HCEC 1CT (cell line): ENCODE data around the gene RPAP3.

Source experiments
- DNase-seq: peaks from one replicate; pipeline ENCODE4 v3.0.0-alpha.2; 2017

RPAP3 gene

GRCh38 chr12:47705566-47706425 is at the start of gene RPAP3:
Gene RPAP3, minus strand, starts transcription at chr12:47706030. Its CDS starts 3,190 bp downstream, at chr12:47702840.
- DNase-seq = peak; percentile 90

DNA sequence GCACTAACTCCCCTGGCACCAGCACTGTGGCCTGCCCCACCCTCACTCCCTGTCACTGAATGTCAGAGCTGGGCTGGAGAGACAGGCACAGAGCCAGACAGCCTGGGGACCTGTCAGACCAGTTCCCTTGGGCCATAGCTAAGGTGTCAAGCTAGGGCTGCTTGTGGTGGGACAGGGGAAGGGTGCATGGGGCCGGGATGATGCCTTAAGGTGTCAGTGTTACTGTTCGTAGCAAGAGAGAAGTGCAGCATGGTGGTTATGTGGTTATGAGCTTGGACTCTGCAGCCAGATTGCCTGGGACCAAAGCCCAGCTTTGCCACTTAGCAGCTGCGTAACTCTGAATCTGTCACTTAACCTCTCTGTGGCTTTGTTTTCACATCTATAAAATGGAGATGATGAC is 49.1 kb upstream of the RPAP3 start:
- no peak for DNase-seq

- no peak for DNase-seq
Observed at GRCh38 chr12:47754126-47754525, 48.3 kb upstream of the RPAP3 start.

- no peak for DNase-seq
Observed at GRCh38 chr12:47753021-47754001, 47.5 kb upstream of the RPAP3 start.

- DNase-seq = peak; percentile 64
Observed at GRCh38 chr12:47752552-47752951, 46.7 kb upstream of the RPAP3 start.

DNA sequence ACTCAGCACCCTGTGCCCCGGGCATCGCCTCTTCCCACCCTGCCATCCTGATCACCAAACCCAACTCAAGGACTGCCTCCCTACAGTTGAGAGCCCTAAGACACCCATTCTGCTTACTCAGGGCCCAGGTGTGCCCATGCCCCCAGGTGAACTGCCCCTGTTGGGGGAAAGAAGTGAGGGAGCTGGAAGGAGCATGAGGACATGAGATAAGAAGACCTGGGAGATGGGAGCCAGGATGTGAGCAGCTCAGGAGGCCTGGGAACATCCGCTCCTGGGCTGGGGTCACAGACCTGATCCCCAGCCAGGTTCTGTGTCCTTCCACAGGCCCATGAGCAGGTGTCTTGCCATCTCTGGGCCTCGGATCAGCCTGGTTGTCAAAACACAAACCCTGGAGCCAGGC is 46.3 kb upstream of the RPAP3 start:
- DNase-seq = no peak

DNA sequence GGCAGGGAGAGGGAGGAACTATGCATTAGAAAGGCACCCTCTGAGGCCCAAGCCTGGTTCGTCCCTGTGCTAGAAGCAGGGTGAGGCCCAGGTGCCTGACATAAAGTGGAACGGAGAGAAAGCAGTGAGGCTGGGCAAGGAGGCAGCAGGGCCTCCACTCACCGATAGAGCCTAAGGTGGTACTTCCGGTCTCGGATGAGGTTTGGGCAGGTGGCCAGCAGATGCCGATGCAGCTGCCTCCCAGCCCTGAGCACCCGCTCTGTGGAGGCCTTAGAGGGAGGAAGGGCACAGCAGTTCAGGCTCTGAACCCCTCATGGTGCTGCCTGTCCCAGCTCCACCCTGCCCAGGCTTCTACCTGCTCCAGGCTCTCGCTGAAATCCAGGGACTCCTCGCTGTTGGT is 45.7 kb upstream of the RPAP3 start:
- DNase-seq = no peak

GRCh38 chr12:47750916-47751470 is 45.2 kb upstream of the RPAP3 start:
- DNase-seq = no peak

- no peak for DNase-seq
Observed at GRCh38 chr12:47750229-47750798, 44.5 kb upstream of the RPAP3 start.

DNA sequence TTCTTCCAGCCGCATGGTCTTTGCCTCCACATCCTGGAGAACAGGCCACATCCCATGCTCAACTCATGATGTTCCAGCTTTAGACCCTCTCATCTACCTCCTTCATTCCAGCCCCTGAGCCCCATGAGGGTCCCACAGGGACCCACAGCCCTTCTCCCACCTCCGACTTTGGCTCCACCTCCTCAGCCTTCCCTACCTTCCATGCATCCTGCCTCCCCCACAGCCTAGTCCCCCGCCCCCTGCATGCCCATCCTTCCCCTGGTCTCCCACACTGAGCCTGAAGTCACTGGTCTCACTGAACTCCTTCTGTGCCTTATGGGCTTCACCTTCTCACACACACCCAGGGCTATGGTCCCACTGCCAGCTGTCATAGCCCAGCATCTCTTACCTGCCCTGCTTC is 43.1 kb upstream of the RPAP3 start:
- no peak for DNase-seq

DNA sequence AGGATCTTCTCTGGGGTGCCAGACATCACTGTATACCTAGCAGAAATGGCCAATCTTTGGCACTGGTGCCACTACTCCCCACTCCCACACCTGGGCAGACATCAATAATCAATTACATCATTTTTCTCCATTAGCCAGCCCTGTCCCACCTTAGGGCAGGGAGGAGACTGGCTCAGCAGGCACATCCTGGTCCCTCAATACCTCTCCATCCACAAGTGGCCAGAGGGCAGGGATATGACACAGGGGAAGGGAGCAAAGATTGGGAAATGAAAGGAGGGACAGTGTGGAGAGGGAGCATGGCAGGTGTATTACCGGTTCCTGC is 42.6 kb upstream of the RPAP3 start:
- no peak for DNase-seq

DNA sequence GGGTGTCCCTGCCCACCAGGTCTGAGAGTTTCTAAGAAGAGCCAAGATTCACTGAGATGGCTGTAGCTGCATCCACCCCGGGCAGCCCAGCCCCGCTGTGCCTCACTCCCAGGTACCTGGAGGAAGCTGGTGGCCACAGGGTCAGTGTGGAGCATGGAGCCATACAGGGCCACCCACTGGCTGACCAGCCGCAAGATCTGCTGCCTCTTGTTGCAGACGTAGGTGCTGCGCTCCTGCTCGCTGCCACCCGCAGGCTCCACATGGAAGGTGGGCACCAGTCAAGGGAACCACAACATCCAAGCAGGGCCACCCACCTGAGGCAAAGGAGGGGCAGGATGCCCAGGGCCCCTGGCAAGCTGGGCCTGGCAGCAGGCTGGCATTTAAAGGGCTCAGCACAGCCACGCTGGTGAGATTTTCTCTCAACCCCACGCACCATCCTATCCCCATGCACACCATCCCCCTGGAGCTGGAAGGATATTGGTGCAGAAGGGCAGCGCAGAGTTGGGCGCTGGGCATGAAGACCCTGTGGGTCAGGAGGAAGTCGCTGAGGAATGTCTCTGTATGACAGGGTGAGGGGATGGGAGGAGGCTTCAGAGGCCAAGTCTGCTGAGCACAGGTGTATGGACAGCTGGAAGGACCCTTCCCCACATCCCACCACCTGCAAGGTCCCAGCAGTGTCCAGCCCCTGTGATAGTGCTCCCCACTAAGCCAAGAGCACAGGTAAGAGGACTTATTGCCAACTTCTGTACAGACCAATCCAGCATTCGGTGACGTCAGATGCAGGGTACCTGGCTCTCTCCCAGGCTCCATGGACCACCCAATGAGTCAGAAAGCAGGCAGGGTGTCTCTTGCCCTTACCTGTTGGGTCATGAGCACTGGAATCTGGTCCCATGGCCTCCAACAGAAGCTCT is 42.0 kb upstream of the RPAP3 start:
- no peak for DNase-seq

DNA sequence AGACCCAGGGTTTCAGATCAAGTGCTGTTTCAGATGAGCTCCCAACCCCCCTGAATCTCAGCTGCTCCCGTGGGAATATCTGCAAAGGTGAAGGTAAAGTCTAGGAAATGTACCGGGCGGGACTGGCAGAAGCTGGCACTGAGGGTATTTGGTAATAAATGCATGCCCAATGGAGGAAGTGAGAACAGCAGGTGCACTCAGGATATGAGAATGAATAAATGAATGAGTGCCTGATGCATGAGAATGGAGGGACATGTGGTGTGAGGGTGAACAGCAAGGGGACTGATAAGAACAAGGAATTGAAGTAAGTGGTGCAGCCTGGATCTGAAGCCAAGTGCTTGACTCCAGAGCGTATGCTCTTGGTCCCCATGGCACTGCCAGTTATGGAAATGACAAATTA is 41.3 kb upstream of the RPAP3 start:
- DNase-seq = no peak

GRCh38 chr12:47746523-47746922 is 40.7 kb upstream of the RPAP3 start:
- DNase-seq = no peak

DNA sequence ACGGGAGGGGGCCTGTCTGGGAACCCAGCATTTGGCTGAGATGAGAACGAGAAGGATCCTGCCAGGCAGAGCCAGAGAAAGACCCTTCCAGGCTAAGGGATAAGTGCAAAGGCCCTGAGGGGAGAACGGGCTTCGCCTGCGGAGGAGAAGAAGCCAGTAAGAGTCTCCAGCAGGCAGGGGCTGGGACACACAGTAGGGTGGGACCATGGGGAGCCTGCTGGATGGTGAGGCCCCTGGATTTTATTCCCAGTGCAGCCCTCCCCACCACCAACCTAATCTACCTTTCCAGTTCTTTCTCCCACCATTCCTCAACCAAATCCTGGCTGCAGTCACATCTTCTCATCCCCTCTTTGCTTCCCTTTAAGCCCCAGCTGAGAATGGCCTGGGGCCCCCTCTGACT is 40.2 kb upstream of the RPAP3 start:
- no peak for DNase-seq

DNA sequence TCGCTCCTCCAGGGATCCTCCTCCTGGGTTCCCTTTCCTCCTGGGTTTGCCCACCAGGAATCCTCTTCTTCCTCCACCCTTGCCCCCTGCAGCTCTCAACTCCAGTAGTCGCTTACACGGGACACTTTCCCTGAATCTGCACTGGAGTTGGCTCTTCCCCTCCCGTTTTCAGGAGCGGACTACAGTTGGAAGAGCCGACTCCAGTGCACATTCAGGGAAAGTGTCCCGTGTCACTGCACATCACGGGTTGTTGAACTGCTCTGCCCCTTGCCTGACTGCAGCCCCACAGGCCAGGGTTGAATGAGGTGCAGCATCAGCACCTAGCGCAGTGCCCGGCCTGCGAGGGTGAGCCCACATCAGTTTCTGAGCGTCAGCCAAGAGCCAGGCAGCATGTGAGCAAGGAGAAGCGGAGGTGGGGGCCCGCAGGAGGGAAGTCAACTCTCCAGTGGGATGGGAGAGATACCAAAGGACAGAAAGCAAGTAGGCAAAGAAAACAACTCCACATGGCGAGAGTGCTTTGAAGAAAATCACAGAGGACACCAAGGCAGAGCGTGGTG is 39.7 kb upstream of the RPAP3 start:
- DNase-seq = no peak

GRCh38 chr12:47744778-47745436 is 39.1 kb upstream of the RPAP3 start:
- DNase-seq = no peak

- DNase-seq = no peak
Observed at GRCh38 chr12:47744005-47744651, 38.3 kb upstream of the RPAP3 start.

DNA sequence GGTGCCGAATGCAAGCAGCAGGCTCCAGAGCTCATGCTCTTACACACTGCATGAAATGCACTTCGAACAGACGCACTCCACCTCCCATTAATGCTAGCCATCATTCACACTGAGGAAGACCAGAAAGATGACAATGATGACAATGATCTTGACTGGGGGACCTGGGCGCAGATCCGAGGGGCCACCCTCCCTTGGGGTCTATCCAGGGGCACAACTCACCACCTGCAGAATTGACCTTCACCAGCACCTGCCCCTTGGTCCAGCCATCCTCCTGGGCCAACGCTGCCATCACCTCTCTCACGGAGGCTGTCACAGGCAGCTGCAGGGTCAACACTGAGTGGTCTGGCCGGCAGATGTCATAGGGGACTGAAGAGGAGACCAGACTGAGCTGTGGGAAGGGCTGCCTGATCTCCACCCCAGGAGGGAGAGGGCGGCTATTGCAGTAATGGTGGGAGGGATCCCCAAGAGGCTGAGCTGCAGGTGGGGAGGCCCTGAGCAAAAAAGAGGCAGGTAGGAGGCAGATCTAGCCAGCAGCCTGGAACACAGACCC is 37.6 kb upstream of the RPAP3 start:
- no peak for DNase-seq

DNA sequence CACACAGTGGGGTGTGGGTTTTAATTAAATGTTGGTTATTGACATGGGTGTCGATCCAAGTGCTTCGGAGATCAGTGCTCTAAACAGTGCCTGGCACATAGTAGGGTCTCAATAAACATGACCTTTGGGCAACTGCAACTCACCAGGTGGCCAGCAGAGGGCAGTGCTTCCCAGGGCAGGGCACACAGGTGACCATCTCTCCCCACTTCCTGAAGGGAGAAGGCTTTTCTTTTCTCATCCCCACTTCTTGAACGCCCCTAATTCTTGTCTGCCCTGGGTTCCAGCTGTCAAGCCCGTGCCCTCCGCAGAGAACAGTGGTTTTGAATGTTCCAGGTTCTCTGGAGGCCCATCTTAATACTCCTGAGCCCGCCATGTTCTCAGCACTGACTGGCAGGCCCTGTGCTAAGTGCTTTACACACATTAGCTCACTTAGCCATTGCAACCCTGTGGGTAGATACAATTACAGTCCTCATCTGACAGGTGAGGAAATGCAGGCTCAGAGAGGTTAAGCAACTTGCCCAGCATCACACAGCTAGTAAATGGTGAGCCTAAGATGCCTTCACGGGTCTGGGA is 36.5 kb upstream of the RPAP3 start:
- DNase-seq = no peak
